Osteocyte (in vitro differentiated cells): ENCODE data around the gene CYTH3. TPM values are rescaled to one million over a fixed set of nuclear protein-coding genes. Genes with fewer than 3 reads are reported as not detected.
"Not testable (repeated sequence)": the region's sequence is repeated elsewhere in the genome, so short reads cannot be mapped to it uniquely, and the experiment has no call there.

Source experiments
- DNase-seq: peaks from one replicate; pipeline ENCODE4 v3.0.0; 2021; ENCODE audit warnings: mixed read lengths; ENCODE audit not compliant: unreplicated experiment; ENCODE audit errors: extremely low spot score
- H3K27ac Mint-ChIP-seq: one replicate; pipeline ENCODE4 v1.8.0; 2021; ENCODE audit warnings: mild to moderate bottlenecking, mixed read lengths; ENCODE audit not compliant: unreplicated experiment
- H3K27me3 Mint-ChIP-seq: one replicate; pipeline ENCODE4 v1.8.0; 2021; ENCODE audit warnings: mixed read lengths; ENCODE audit not compliant: unreplicated experiment
- H3K36me3 Mint-ChIP-seq: one replicate; pipeline ENCODE4 v1.8.0; 2021; ENCODE audit warnings: mixed read lengths; ENCODE audit not compliant: unreplicated experiment
- H3K4me1 Mint-ChIP-seq: one replicate; pipeline ENCODE4 v1.8.0; 2021; ENCODE audit warnings: mixed read lengths; ENCODE audit not compliant: unreplicated experiment
- H3K4me3 Mint-ChIP-seq: one replicate; pipeline ENCODE4 v1.8.0; 2021; ENCODE audit warnings: mild to moderate bottlenecking, moderate library complexity, mixed read lengths; ENCODE audit not compliant: unreplicated experiment
- H3K9me3 Mint-ChIP-seq: one replicate; pipeline ENCODE4 v1.8.0; 2021; ENCODE audit warnings: mixed read lengths; ENCODE audit not compliant: unreplicated experiment
- CTCF ChIP-seq: fragments of 200-600 bp; sonication (generic); IDR thresholded peaks from 2 replicates; pipeline ENCODE4 v1.5.0; 2021; ENCODE audit warnings: antibody characterized with exemption, mild to moderate bottlenecking, moderate library complexity
- total RNA-seq: library from RNA; stranded (reverse); gene quantifications from 2 replicates; pipeline ENCODE4 v1.2.1, GENCODE V29; 2021

Gene CYTH3
- total RNA-seq, 1 donor from 2014 or later, result 63.9 TPM

- Mint-ChIP-seq H3K4me1 (no peaks in the 10 kb centered on the region), H3K9me3 (no peaks in the 10 kb centered on the region), H3K27me3 (no peaks in the 10 kb centered on the region), H3K4me3 (no peak overlapping the region), H3K27ac (no peak overlapping the region), H3K36me3 (peaks cover 48% of the 10 kb centered on the region)
- no peak for TF ChIP-seq CTCF
- DNase-seq, result no peak
These were observed 118.5 kb downstream of the CYTH3 start for GRCh38 chr7:6153646-6154541.

GRCh38 chr7:6151994-6152735, 120.3 kb downstream of the CYTH3 start:
- peaks cover 52% of the 10 kb centered on the region for H3K36me3 Mint-ChIP-seq
- no peaks in the 10 kb centered on the region for H3K27me3 Mint-ChIP-seq
- no peak overlapping the region for H3K4me3 Mint-ChIP-seq
- TF ChIP-seq CTCF, result no peak
- DNase-seq, result no peak
- no peaks in the 10 kb centered on the region for H3K9me3 Mint-ChIP-seq
- H3K4me1 Mint-ChIP-seq, result no peaks in the 10 kb centered on the region
- no peak overlapping the region for H3K27ac Mint-ChIP-seq

GRCh38 chr7:6151527-6151926, 120.9 kb downstream of the CYTH3 start:
- H3K27ac Mint-ChIP-seq, DNase-seq, H3K4me3 Mint-ChIP-seq, H3K9me3 Mint-ChIP-seq, H3K4me1 Mint-ChIP-seq, H3K27me3 Mint-ChIP-seq: not testable (repeated sequence)
- peaks cover 54% of the 10 kb centered on the region for H3K36me3 Mint-ChIP-seq

GRCh38 chr7:6149996-6150395, 122.4 kb downstream of the CYTH3 start:
- Mint-ChIP-seq H3K9me3 (no peaks in the 10 kb centered on the region), H3K36me3 (peaks cover 61% of the 10 kb centered on the region), H3K4me1 (no peaks in the 10 kb centered on the region), H3K27ac (peak overlapping the region; percentile 5), H3K27me3 (no peaks in the 10 kb centered on the region), H3K4me3 (no peak overlapping the region)
- no peak for TF ChIP-seq CTCF
- DNase-seq, result no peak

- H3K36me3 Mint-ChIP-seq, result peaks cover 68% of the 10 kb centered on the region
- no peaks in the 10 kb centered on the region for H3K9me3 Mint-ChIP-seq
- no peak for TF ChIP-seq CTCF
- H3K27ac Mint-ChIP-seq, result no peak overlapping the region
- no peaks in the 10 kb centered on the region for H3K4me1 Mint-ChIP-seq
- DNase-seq, result no peak
- H3K4me3 Mint-ChIP-seq, result no peak overlapping the region
- H3K27me3 Mint-ChIP-seq, result no peaks in the 10 kb centered on the region
These were observed 123.6 kb downstream of the CYTH3 start for GRCh38 chr7:6148724-6149360.
